Measurements from ENCODE around the gene TNFSF15. TPM values are rescaled to one million over a fixed set of nuclear protein-coding genes. Genes with fewer than 3 reads are reported as not detected.
A peak's percentile ranks its signal among the peaks of the same experiment; 100 is the strongest.

Gene TNFSF15
- polyA plus RNA-seq, 3 donors = 0.07 to 1.1 (median 0.11) TPM

DNA sequence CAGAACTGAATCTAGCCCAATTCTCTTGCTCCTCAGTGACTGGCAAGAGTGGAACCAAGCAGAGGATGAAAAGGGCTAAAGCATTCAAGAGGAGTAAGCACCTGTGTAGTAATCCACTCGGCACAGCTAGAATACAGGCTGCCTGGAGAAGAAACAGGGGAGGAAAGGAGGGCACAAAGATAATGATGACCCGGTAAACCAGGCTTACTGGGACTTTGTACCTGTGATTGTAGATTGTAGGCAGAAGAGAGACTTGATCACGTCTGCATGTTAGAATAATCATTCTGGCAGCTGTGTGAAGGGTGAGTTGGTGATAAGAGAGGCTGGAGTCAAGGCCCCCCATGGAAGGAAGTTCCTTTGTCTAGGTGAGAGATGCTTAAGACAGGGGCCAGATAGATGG lies 20.6 kb upstream of the TNFSF15 start:
- H3K4me3 ChIP-seq (replicated peaks in 1 of 3; ENCODE audit: low read depth in 2 of 3, low read length in 3 of 3) = no peak overlapping the region
- Mint-ChIP-seq H3K9me3 (peaks cover 0 to 3% (median 0%) of the 10 kb centered on the region in 7 donors), H3K4me1 (peaks cover 14% of the 10 kb centered on the region), H3K27ac (no peak overlapping the region), H3K36me3 (no peaks in the 10 kb centered on the region), H3K27me3 (ENCODE audit: low read depth in 3 of 3) (peaks cover 3 to 7% (median 4%) of the 10 kb centered on the region in 3 donors), H3K4me3 (no peak overlapping the region)
- no peaks in the 10 kb centered on the region for H3K36me3 ChIP-seq (replicated peaks in 1 of 2; ENCODE audit: control insufficient read depth in 1 of 2, insufficient read depth in 2 of 2, low read length in 2 of 2)
- H3K27ac ChIP-seq (ENCODE audit: low read depth in 1 of 2, low read length in 2 of 2) = no peak overlapping the region
- H3K9ac ChIP-seq (ENCODE audit: insufficient read depth, low read length, poor library complexity, severe bottlenecking) = no peak overlapping the region
- H3K4me2 ChIP-seq (replicated peaks; ENCODE audit: extremely low read depth, low read length, poor library complexity, severe bottlenecking) = no peak overlapping the region
- H3K27me3 ChIP-seq (ENCODE audit: control insufficient read depth in 2 of 2, insufficient read depth in 2 of 2, low read length in 2 of 2) = no peaks in the 10 kb centered on the region
- H3K9me3 ChIP-seq (replicated peaks in 1 of 2; ENCODE audit: control insufficient read depth in 1 of 2, insufficient read depth in 1 of 2, low read length in 2 of 2) = no peaks in the 10 kb centered on the region
- WGBS (ENCODE audit: insufficient coverage) = 92% methylated on average over 3 of the region's 3 CpGs
- H3K4me1 ChIP-seq (ENCODE audit: control insufficient read depth in 1 of 2, insufficient read depth in 2 of 2, low read length in 2 of 2) = peaks cover 8 to 14% of the 10 kb centered on the region in 2 donors
- no peak for DNase-seq
- intact Hi-C loops (cut with micrococcal nuclease) = loop anchor here in 1 of 2 donors (10.0 kb wide), 1 partner anchor 48 kb away; no protein-coding TSS in a partner anchor
- no peaks in the 10 kb centered on the region for H4K20me1 ChIP-seq (ENCODE audit: insufficient read depth, low read length)
- no peak overlapping the region for H2AFZ ChIP-seq (ENCODE audit: insufficient read depth, low read depth, low read length, poor library complexity, severe bottlenecking)
- TF ChIP-seq, protein P1, sequence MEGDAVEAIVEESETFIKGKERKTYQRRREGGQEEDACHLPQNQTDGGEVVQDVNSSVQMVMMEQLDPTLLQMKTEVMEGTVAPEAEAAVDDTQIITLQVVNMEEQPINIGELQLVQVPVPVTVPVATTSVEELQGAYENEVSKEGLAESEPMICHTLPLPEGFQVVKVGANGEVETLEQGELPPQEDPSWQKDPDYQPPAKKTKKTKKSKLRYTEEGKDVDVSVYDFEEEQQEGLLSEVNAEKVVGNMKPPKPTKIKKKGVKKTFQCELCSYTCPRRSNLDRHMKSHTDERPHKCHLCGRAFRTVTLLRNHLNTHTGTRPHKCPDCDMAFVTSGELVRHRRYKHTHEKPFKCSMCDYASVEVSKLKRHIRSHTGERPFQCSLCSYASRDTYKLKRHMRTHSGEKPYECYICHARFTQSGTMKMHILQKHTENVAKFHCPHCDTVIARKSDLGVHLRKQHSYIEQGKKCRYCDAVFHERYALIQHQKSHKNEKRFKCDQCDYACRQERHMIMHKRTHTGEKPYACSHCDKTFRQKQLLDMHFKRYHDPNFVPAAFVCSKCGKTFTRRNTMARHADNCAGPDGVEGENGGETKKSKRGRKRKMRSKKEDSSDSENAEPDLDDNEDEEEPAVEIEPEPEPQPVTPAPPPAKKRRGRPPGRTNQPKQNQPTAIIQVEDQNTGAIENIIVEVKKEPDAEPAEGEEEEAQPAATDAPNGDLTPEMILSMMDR (IDR thresholded peaks at IDR 0.05) = no peak
- no peaks in the 10 kb centered on the region for H3K79me2 ChIP-seq (ENCODE audit: insufficient read depth, low read length)

DNA sequence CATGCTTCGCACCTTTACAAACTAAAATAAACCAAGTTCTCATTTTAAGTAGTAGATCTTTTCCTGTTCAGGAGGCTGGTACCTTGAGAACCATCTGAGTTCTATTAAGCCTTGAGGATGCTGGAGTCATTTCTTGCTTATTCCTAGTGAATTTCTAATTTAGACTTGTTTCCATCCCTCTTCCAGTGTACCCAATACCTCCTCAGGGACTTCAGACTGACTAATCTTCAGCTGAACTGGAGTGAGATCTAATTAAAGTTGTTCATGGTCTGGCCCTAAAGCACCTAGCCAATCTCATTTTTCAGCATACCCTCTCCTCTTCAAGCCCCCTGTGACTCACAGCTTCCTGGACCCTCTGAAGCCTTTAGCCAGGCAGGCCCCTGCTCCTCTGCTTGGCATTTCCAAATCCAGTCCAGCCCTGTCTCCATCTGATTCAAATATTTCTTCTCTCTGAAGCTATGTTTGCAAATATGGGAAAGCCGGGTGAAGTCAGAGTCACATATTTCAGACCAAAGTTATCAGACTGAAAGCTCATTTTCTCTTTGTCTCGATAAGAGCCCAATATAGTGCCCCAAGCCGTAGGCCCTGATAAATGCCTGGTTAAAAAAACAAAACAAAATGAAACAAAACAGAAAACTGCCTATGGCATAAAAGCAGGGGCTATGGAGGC lies 19.4 kb upstream of the TNFSF15 start:
- peaks cover 0 to 3% (median 0%) of the 10 kb centered on the region in 7 donors for H3K9me3 Mint-ChIP-seq
- Histone ChIP-seq H3K27ac (ENCODE audit: low read depth in 1 of 2, low read length in 2 of 2) (no peak overlapping the region), H3K4me2 (replicated peaks; ENCODE audit: extremely low read depth, low read length, poor library complexity, severe bottlenecking) (no peak overlapping the region), H4K20me1 (ENCODE audit: insufficient read depth, low read length) (no peaks in the 10 kb centered on the region), H2AFZ (ENCODE audit: insufficient read depth, low read depth, low read length, poor library complexity, severe bottlenecking) (no peak overlapping the region), H3K27me3 (ENCODE audit: control insufficient read depth in 2 of 2, insufficient read depth in 2 of 2, low read length in 2 of 2) (no peaks in the 10 kb centered on the region), H3K9ac (ENCODE audit: insufficient read depth, low read length, poor library complexity, severe bottlenecking) (no peak overlapping the region), H3K9me3 (replicated peaks in 1 of 2; ENCODE audit: control insufficient read depth in 1 of 2, insufficient read depth in 1 of 2, low read length in 2 of 2) (no peaks in the 10 kb centered on the region), H3K4me3 (replicated peaks in 1 of 3; ENCODE audit: low read depth in 2 of 3, low read length in 3 of 3) (no peak overlapping the region), H3K36me3 (replicated peaks in 1 of 2; ENCODE audit: control insufficient read depth in 1 of 2, insufficient read depth in 2 of 2, low read length in 2 of 2) (no peaks in the 10 kb centered on the region), H3K4me1 (ENCODE audit: control insufficient read depth in 1 of 2, insufficient read depth in 2 of 2, low read length in 2 of 2) (peaks cover 11 to 19% of the 10 kb centered on the region in 2 donors), H3K79me2 (ENCODE audit: insufficient read depth, low read length) (no peaks in the 10 kb centered on the region)
- no peak overlapping the region for H3K4me3 Mint-ChIP-seq
- no peaks in the 10 kb centered on the region for H3K36me3 Mint-ChIP-seq
- H3K4me1 Mint-ChIP-seq = peaks cover 14% of the 10 kb centered on the region
- DNase-seq = no peak
- TF ChIP-seq, protein P1 (IDR thresholded peaks at IDR 0.05) = no peak
- 80% methylated on average over 2 of the region's 4 CpGs for WGBS (ENCODE audit: insufficient coverage)
- intact Hi-C loops (cut with micrococcal nuclease) = loop anchor here in 1 of 2 donors (10.0 kb wide), 1 partner anchor 50 kb away; no protein-coding TSS in a partner anchor
- H3K27ac Mint-ChIP-seq = peak overlapping the region in 1 of 7 donors; percentile 37
- H3K27me3 Mint-ChIP-seq (ENCODE audit: low read depth in 3 of 3) = peaks cover 3 to 7% (median 4%) of the 10 kb centered on the region in 3 donors

All from CD14-positive monocyte (primary cell).